ENCODE results near the gene DGCR6L.
"Not testable (repeated sequence)": the region's sequence is repeated elsewhere in the genome, so short reads cannot be mapped to it uniquely, and the experiment has no call there.

Gene DGCR6L

GRCh38 chr22:20277936-20278635, 41.8 kb downstream of the DGCR6L start:
- in situ Hi-C loops (cut with MboI; ENCODE audit: low sequenced_read_pairs), result not testable (repeated sequence)

DNA sequence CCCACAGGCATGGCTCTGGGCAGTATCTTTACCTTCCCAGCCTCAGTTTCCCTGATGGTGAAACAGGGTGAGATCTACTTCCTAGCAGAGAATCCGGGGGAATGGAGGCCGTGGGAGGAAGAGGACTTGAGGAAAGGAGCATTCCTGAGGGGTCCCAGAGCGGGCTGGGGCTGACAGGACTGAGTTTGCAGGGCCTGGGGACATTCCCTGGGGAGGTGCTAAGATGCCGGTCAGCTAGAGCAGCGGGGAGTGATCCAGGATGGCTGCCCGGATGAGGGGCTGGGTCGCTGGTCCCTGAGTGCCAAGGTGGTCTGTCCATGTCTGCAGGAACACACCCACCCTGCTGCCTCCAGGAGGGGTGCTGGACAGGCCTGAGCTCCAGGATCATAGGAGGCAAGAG, 43.4 kb downstream of the DGCR6L start:
- in situ Hi-C loops (cut with MboI; ENCODE audit: low sequenced_read_pairs), result no loop called here

- in situ Hi-C loops (cut with MboI; ENCODE audit: low sequenced_read_pairs), result no loop called here
Observed at GRCh38 chr22:20275836-20276235, 44.0 kb downstream of the DGCR6L start.

GRCh38 chr22:20275325-20275724, 44.5 kb downstream of the DGCR6L start:
- in situ Hi-C loops (cut with MboI; ENCODE audit: low sequenced_read_pairs), result not testable (repeated sequence)

DNA sequence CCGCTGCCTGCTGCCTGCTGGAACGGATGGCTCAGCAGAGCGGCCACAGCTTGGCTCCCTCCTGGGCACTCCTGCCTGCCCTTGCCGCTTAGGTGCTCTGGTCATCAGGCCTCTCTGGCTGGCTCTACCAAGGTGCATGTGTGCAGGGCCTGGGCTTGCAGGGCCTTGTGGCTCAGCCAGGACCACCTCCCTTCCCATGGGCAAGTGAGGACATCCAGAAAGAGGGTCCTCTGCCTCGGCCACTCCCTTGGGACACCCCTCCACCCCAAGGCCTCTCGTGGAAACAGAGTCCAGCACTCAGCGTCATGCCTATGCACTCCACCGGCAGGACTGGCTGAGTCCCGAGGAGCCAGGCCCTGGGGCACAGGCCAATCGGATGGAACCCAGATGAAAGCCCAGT, 45.5 kb downstream of the DGCR6L start:
- in situ Hi-C loops (cut with MboI; ENCODE audit: low sequenced_read_pairs), result not testable (repeated sequence)

DNA sequence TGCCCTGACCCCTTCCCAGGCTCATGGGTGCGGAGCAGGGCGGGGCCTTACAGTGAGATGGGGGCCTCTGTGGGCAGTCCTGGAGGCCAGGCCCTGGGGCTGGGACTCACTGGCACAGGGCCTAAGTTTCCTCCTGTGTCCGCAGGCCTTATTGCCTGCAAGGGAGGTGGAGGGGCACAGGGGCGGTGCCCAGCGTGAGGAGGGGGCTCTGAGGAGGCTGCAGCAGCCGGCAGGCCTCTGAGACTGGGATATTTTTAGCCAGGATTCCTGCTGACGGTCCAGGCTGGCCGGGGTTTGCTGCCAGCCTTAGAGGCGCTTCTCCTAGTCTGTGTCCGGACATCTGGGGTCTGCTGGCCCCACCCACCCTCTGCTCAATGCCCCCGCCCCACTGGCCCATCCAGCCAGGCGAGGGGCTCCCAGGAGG, 46.1 kb downstream of the DGCR6L start:
- in situ Hi-C loops (cut with MboI; ENCODE audit: low sequenced_read_pairs), result no loop called here

DNA sequence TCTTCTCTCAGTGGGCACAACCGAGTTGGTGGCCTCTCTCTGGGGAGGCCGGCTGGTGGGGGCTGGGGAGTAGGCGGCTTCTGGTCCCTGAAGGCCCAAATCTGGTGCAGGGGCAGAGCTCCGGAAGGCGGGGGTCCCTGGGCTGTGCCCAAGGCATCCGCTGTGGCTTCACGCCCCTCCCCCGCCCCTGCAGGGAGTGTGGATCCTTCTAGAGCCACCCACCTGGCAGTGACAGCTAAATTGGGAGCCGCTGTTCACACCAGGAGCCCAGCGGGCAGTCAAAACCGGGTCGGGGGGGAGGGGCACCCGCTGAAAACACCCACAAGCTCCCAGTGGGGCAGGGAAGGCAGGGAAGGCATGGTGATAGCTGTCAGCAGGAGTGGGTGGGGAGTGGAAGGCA, 47.2 kb downstream of the DGCR6L start:
- in situ Hi-C loops (cut with MboI; ENCODE audit: low sequenced_read_pairs), result no loop called here

GRCh38 chr22:20272174-20272573, 47.7 kb downstream of the DGCR6L start:
- in situ Hi-C loops (cut with MboI; ENCODE audit: low sequenced_read_pairs), result no loop called here

GRCh38 chr22:20271114-20271994, 48.5 kb downstream of the DGCR6L start:
- in situ Hi-C loops (cut with MboI; ENCODE audit: low sequenced_read_pairs), result no loop called here

- in situ Hi-C loops (cut with MboI; ENCODE audit: low sequenced_read_pairs), result not testable (repeated sequence)
Observed at GRCh38 chr22:20270190-20271113, 49.4 kb downstream of the DGCR6L start.

GRCh38 chr22:20269673-20270072, 50.2 kb downstream of the DGCR6L start:
- in situ Hi-C loops (cut with MboI; ENCODE audit: low sequenced_read_pairs), result loop anchor here (10.0 kb wide), 1 partner anchor 115 kb away; the partner anchor contains the start of gene CCDC188

- in situ Hi-C loops (cut with MboI; ENCODE audit: low sequenced_read_pairs), result loop anchor here (10.0 kb wide), 1 partner anchor 114 kb away; the partner anchor contains the start of gene CCDC188
Observed at GRCh38 chr22:20269201-20269600, 50.7 kb downstream of the DGCR6L start.

GRCh38 chr22:20268279-20269012, 51.4 kb downstream of the DGCR6L start, which contains the start of gene RTN4R:
TSS of gene RTN4R (minus strand) at chr22:20268318. CDS start at chr22:20268092, 226 bp downstream.
- in situ Hi-C loops (cut with MboI; ENCODE audit: low sequenced_read_pairs), result loop anchor here (10.0 kb wide), 1 partner anchor 114 kb away; the partner anchor contains the start of gene CCDC188

DNA sequence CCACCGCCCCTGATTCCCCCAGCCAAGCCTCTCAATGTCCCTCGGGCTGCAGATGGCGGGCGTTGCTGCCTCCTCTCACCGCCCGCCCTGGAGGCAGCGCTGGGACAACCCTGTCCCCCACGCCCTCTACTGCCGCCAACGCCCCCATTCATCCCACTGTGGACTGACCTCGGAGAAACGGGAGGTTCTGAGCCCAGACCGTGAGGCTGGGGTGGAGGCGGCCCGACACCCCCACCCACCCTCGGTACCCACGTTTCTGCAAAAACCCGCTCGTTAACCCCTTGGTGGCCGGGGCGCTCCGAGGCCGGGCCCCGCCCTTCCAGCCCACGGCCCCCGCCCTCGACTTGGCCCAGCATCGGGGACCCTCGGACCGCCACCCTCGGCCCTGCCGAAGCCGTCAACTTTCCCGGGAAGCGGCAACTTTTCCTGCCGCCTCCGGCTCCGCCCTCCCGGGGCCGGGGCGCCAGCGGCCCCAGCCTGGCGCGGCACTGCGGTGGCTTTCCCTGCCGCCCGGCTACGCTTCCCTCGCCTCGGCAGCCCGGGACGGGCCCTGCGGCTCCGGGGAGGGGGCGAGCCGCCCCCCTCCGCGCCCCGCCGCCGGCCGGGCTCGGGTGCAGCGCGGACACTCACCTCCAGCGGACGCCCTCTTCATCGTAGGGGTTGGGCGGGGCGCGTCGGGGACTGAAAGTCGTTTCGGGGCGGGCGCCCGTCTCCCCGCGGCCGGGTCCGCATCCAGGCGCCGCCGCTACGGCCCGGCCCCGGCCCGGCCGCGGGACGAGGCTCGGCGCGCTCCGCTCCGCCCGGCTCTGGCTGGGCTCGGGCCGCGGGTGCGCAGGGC, 52.2 kb downstream of the DGCR6L start:
- in situ Hi-C loops (cut with MboI; ENCODE audit: low sequenced_read_pairs), result loop anchor here (10.0 kb wide), 1 partner anchor 113 kb away; the partner anchor contains the start of gene CCDC188

- in situ Hi-C loops (cut with MboI; ENCODE audit: low sequenced_read_pairs), result loop anchor here (10.0 kb wide), 1 partner anchor 112 kb away; the partner anchor contains the start of gene CCDC188
Observed at GRCh38 chr22:20266667-20267440, 53.0 kb downstream of the DGCR6L start.

DNA sequence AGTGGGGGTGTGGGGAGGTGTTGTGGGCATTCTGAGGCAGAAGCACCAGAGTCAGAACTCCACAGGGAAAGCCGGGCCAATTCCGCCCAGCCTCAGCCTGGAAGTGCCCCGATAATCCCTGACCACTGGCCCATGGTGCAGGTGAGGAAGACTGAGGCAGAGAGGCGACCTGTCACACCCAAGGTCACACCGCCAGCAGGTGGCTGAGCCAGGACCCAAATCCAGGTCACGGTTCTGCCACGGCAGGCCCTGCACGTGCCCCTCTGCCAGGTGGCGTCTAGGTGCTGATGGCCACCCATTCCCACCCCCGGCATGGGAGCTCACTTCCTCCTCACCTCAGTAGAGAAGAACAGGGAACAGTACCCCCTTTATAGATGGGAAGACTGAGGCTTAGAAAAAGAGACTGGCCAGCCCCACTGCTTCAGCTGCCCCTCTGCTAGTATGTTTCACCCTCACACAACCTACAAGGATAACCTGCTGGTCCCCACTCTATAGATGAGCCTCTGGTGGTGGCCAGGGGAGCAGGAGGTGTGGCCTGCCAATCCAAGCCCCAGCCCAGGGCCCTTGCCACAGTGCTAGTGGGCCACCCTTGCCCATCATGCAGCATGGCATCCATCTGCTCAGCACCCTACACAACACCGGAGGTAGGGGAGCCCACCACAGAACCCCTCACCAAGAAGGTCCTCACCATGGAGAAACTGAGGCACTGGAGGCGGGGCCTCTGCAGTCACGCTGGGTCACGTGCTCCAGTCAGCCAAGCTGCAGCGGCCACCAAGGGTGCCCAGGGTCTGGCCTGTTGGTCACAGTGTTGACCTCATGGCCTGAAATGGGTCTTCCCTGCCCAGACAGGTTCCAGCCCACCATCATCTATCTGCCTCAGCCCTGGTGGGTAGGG, 53.8 kb downstream of the DGCR6L start:
- in situ Hi-C loops (cut with MboI; ENCODE audit: low sequenced_read_pairs), result loop anchor here (10.0 kb wide), 1 partner anchor 111 kb away; the partner anchor contains the start of gene CCDC188

All from HL-60/S4 treated with retinoic acid at 250 ng/mL for 4 days and 3 days (cell line).